SHP77 treated with DMSO at 0.1 percent for 48 hours (cell line): Measurements from ENCODE around the gene ARMC10.
"Not testable (repeated sequence)": the region's sequence is repeated elsewhere in the genome, so short reads cannot be mapped to it uniquely, and the experiment has no call there.

Experiments used
- DNase-seq: peaks from one replicate; lab custom pipeline; 2025; lab: John Stamatoyannopoulos, UW

The ARMC10 gene

DNA sequence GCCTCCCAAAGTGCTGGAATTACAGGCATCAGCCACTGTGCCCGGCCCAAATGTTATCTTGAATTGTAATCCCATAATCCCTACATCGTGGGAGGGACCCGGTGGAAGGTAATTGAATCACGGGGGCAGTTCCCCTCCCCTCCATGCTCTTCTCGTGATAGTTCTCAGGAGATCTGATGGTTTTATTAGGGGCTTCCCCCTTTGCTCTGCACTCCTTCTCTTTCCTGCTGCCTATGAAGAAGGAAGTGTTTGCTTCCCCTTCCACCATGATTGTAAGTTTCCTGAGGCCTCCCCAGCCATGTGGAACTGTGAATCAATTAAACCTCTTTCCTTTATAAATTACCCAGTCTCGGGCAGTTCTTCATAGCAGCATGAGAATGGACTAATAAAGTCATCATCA, 3.3 kb downstream of the ARMC10 start:
- DNase-seq = not testable (repeated sequence)

DNA sequence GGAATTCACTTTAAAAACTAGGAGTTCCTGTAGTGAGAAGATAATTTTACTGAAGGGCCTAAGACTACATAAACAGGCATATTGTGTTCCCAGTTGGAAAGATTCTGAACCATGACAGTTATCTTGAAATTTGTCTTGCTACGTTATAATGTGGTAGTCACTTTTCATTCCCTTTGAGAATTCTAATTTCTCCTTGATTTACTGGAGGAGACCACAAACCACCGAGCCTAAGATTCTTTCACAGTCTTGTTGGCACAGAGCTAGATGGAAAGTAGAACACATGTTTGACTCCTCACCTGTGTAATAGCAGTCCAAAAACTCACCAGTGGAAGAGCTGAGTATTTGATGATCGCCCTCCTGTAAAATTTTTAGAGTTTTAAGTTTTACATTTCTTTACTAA, 4.9 kb downstream of the ARMC10 start:
- no peak for DNase-seq

DNA sequence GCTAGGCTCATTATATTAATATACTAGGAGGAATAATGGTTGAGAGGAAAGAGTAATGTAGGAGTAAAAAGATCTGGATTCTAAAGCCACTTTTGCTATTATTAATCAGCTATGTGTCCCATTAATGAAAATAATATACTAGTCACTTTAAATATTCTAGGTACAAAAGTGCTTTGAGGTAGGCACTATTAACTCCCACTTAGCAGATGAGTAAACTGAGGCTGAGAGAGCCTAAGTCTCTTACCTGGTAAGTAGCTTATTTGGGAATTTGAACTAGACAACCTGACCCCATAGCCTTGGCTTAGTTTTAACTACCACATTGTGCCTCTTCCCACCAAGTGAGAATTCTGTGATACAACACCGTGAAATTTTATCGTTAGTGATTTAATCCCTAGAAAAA, 6.0 kb downstream of the ARMC10 start:
- DNase-seq = no peak

DNA sequence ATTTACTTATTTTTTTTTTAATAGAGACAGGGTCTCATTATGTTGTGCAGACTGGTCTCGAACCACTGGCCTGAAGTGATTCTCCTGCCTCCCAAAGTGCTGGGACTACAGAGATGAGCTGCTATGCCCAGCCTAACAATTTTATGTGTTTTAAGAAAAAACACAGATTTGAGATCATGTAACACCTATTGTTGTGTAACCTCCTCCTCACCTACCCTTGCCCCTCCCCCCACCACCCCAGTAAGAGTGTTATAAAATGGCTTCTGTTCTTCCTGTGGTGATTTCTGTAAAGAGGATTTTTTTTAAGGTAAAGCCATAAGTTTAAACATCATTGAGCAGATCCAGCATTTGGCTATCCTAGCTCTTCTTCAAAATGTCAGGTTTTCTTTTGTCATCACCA, 7.6 kb downstream of the ARMC10 start:
- no peak for DNase-seq

DNA sequence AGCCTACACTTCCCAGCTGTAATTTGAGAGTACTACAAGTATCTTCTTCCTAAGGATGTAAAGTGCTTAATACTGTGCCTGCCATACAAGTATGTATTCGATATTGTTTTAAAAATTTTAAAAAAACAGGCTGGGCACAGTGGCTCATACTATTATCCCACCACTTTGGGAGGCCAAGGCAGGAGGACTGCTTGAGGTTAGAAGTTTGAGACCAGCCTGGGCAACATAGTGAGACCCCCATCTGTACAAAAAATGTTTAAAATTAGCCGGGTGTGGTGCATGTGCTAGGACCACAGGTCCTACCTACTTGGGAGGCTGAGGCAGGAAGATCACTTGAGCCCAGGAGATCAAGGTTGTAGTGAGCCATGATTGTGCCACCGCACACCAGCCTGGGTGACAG, 8.3 kb downstream of the ARMC10 start:
- DNase-seq = no peak

DNA sequence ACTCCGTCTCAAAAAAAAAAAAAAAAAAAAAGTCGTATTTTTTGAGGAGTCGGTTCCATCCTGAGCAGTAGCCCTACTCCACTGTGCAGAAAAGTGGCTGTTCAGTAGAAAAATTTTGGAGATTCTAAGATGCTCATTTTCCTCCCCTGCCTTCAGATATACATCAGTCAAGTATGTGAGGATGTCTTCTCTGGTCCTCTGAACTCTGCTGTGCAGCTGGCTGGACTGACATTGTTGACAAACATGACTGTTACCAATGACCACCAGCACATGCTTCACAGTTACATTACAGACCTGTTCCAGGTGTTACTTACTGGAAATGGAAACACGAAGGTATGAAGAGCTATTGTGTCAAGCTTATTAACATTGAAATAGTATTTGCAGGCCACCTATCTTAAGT, 17.4 kb downstream of the ARMC10 start:
- DNase-seq = not testable (repeated sequence)

DNA sequence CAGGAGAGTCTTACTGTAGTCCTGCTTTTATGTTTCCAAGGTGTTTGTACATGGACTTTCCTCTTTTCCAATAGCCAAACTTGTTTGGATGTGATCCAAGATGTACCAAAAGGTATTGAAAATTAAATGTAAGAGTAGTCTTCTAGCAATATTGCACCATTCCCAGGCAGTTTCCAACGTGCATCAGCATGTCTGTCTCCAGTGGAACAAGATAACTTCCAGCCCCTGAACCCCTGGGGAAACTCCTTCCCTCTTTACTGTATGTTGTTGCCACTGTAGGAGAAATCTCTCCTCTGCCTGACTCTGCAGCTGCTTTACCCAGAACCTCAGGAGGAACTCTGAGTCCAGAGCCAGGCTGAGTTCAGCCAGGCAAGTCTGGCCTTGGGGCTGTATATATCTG, 18.5 kb downstream of the ARMC10 start:
- no peak for DNase-seq

DNA sequence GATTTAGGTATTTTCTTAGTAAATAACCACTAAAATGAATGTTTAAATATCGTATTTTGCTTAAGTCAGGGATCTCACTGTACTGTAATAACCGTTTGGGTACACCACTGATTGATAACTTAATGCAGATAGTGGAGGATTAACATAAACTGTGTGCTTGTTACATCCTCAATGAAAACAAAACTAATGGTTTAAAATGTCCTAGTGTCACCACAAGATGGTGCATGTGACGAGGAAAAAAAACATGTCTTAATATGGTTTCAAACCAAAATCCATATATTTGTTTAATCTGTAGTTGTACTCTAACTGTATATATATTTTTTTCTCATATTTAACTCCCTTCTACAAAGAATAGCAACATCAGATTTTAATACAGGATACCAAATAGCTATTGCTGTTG, 19.2 kb downstream of the ARMC10 start:
- DNase-seq = no peak

DNA sequence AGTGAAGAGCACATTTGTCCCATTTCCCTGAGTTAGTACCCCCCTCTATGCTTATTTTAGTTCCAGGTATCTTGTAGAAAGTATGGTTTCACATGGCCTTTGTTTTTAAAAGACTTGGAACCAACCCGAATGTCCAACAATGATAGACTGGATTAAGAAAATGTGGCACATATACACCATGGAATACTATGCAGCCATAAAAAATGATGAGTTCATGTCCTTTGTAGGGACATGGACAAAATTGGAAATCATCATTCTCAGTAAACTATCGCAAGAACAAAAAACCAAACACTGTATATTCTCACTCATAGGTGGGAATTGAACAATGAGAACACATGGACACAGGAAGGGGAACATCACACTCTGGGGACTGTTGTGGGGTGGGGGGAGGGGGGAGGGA, 20.6 kb downstream of the ARMC10 start:
- not testable (repeated sequence) for DNase-seq

DNA sequence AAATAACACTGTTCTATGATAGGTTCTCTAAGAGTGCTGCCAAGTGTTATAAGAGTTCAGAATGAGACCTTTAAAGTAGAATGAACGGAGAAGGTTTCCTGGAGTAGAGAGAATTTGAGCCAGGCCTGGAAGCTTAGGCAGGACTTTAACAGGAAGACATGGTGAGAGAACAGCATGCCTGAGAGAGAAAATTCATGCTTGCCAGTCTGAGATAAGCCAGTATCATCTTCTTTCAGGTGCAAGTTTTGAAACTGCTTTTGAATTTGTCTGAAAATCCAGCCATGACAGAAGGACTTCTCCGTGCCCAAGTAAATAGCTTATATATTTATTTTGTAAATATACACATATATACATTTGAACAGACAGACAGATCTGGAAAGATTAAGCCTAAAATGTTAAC, 22.1 kb downstream of the ARMC10 start:
- DNase-seq = no peak

DNA sequence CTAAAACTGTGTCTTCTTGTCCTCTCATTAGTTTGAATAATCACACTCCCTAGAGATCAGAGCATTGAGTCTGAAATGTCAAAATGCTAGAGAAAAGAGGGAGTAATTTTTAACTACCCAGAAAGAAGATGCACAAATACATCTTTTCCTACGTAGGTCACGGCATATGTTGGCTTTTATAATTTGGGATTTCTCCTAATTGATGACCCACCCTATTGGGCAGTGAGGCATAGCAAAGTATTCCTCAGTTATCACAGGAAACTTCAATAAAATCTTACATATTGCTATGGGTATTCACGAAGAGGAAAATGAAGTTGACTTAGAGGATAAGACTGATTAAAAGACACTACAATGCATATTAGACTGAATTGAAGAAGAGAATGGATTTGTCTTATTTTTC, 25.4 kb downstream of the ARMC10 start:
- no peak for DNase-seq

DNA sequence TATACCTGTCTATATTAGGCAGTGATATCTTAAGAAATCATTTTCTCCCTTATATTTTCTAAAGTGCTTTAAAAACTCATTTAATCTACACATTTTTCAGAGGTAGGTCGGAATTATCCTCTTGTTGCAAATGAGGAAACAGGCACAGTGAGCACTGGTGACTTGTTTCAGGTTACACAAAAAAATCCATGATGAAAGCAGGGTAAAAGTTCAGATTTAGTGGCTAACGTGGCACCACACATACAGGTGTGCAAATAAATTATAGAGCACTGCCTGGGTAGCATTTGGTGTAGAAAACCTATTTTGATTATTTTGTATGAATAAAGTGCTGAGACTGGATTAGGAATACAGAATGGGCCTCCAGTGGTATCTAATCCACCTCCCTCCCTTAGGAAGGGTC, 26.6 kb downstream of the ARMC10 start:
- DNase-seq = no peak

DNA sequence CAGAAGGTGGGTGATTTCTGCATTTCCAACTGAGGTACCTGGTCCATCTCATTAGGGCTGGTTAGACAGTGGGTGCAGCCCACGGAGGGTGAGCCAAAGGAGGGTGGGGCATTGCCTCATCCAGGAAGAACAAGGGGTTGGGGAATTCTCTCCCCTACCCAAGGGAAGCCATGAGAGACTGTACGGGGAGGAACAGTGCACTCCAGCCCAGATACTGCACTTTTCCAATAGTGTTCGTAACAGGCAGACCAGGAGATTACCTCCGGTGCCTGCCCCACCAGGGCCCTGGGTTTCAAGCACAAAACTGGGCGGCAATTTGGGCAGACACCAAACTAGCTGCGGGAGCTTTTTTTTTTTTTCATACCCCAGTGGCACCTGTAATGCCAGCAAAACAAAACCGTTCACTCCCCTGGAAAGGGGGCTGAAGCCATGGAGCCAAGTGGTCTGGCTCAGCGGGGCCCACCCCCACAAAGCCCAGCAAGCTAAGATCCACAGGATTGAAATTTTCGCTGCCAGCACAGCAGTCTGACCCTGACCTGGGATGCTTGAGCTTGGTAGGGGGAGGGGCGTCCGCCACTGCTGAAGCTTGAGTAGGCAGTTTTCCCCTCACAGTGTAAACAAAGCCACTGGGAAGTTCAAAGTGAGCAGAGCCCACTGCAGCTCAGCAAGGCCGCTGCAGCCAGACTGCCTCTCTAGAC, 31.2 kb downstream of the ARMC10 start:
- no peak for DNase-seq

DNA sequence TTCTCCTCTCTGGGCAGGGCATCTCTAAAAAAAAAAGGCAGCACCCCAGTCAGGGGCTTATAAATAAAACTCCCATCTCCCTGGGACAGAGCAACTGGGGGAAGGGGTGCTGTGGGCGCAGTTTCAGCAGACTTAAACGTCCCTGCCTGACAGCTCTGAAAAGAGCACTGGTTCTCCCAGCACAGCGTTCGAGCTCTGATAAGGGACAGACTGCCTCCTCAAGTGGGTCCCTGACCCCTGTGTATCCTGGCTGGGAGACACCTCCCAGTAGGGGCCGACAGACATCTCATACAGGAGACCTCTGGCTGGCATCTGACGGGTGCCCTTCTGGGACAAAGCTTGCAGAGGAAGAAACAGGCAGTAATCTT, 31.7 kb downstream of the ARMC10 start:
- not testable (repeated sequence) for DNase-seq

DNA sequence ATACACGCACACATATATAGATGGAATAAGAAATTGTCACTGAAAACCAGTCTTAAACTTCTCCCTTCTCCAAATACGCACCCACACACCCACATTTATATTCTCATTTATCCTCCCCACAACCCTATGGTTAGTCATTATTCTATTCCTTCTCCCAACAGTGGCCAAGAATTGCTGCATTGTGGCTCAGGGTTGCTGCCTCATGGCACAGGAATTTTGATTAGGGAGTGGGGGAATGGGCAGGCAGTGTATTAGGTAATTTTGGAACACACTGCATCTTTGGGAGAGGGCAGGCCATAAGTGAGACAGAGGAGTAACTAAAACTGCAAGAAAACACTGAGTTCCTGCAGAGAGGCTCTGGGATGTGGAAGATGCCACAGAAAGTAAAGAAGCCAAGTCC, 38.2 kb downstream of the ARMC10 start:
- DNase-seq = no peak

DNA sequence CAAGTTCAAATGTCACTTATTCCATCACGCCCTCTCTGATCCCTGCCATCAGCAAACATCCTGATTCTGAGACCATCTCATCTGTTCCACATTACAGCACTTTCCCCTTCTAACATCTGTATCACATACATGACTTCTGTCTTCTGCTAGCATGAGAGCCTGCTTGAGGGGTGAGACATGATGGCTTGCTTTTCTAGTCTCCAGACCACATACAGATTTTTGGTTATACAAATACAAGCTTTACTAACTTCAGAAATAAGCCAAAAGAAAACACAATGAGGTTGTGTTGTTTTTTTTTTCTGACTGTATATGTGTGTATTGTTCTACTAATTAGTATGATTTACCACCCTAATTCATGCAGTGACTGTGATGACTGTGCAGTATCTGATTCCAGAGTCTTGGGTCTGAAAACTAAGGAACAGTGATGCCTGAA, 39.7 kb downstream of the ARMC10 start:
- DNase-seq = no peak

DNA sequence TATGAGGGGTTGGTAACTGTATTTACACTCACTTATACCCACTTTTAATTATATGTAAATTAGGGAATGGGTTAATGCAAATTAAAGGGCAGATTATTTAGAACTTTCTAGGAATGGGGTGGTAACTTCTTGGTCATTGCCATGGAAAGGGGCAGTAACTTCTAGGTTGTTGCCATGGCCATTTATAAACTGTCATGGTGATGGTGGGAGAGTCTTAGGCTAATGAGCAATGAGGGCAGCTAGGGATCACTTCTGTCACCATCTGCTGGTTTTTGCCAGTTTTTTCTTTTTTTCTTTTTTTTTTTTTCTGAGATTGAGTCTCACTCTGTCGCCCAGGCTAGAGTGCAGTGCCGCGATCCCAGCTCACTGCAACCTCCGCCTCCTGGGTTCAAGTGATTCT, 40.8 kb downstream of the ARMC10 start:
- no peak for DNase-seq

DNA sequence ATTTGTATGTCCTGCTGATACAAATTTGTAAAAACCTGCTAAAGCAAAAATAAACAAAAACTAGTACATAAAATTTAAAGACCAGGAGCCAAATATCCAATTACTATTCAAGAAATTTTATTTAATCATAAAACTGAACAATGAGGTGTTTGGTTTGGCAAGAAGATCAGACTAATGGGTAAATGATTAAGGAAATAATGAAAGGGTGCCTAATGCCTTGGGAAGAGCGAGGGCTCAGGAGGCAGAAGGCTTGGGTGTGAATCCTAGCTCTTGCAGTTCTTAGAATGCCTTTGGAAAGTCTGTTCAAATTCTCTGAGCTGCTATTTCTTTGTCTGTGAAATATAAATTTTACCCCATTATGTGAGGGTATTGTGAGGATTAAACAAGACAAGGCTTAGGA, 41.6 kb downstream of the ARMC10 start:
- no peak for DNase-seq

DNA sequence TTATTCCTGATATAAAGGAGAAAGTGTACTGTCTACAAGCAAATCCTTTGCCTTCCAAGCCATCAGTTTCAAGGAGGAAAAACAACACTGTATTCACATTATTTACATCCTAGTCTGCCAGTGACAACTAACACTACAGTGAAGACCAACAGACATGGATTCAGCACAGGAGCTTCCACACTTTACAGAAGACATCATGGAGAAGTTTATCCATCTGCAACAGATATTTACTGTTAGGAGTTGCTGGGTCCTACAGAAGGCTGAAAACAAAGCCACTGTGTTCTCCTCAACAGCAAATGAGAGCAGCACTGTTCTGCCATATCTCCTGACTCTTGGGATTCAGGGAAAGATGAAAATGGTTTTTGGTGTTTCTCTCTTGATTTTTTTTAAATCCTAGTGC, 42.1 kb downstream of the ARMC10 start:
- DNase-seq = no peak

DNA sequence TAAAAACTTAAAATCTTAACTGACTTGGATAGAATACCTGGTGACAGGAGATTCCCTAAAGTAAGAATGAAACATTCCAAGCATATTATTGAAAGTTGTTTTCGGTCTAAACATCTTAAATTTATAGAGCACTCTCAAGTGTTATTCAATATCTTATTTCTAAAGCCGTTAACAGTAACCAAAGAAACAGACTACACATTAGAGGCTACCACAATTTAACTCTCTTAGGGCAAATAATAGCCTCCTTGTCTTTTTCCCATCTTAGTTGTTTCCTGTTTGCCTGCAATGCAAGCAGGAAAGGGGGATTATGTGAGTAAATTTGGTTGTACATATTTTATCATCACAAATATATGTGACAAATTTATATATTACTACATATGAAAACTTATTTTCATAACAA, 42.5 kb downstream of the ARMC10 start:
- no peak for DNase-seq

DNA sequence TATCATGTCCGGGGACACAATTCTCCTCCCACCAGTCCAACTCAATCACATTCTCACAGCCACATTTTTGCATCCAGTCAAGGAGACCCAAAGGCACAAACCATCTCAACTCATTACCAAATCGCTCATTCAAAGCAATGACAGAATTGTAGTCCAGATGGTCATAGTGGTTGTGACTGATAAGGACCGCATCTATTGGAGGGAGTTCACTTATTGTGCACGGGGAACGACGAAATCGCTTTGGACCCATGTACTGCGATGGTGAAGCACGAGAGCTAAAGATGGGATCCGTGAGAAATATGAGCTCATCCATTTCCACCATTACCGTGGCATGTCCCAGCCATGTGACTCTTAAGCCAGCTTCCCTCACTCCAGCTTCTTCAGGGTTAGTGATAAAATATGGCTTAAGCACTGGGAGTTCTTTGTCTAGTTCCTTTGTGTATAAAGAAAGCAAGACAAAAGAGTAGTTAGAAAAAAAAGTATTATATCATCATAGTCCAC, 44.9 kb downstream of the ARMC10 start:
- no peak for DNase-seq

DNA sequence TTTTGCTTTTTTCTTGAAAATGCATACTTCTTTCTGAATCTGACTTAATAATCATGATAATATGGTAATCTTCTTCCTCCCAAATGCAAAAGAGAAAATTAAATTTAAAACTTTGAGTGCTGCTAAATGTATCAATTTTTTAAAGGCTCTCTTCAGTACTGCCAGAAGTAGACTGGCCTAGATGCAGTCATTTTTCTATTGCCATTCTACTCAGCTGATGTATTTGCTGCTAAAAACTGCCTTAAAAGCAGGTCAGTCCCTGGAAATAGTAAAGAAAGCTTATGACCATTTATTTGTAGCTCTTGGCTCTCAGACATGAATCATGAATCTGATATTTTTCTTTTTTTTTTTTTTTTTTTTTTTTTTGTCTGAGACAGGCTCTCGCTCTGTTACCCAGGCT, 45.4 kb downstream of the ARMC10 start:
- no peak for DNase-seq

DNA sequence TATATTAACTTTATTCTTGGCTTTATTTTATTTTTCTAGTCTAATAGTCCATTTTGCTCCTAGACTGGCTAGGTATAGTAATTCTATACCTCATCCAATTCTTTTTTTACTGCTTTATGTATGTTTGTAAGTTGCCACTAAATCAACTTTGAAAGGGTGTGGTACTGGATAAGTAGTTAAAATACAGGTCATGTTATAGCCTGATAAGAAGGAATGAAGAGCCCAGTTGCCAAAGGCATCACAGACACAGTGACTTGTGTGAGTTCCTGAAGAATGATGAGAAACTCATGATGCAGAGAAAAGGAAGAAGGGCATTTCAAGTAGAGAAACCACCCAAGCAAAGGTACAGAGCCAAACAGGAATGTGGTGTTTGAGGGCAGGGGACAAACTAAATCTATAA, 46.7 kb downstream of the ARMC10 start:
- no peak for DNase-seq

DNA sequence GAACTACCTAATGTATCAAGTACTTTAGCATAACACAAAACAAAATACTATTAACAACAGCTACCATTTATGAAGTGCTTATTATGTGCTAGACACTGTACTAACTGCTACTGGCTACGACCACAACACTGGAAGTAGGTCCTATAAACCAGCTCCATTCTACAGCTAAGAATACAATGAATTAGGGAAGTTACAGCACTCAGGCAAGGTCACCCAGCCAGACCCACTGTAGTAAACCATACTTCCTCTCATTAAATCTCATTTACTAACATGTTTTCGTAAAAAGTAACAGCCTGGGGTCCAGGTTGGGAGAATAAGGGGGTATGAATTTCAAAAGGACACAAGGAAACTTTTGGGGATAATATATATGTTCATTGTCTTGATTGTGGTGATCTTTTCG, 48.6 kb downstream of the ARMC10 start:
- DNase-seq = no peak
